H9 (cell line): ENCODE results near the gene TRPM2. TPM values are rescaled to one million over a fixed set of nuclear protein-coding genes. Genes with fewer than 3 reads are reported as not detected.

Source experiments
- DNase-seq: peaks from one replicate; pipeline ENCODE4 v3.0.0-alpha.2; 2017
- H2AFZ ChIP-seq: one replicate; pipeline ENCODE4 v1.6.1; 2013; ENCODE audit warnings: mild to moderate bottlenecking, low read length, control low read depth, moderate library complexity
- H2AK5ac ChIP-seq: 2 replicates; pipeline ENCODE4 v1.6.1; 2013; ENCODE audit warnings: low read length, control low read depth, mixed read lengths; ENCODE audit not compliant: insufficient read length
- H2BK120ac ChIP-seq: one replicate; pipeline ENCODE4 v1.6.1; 2013; ENCODE audit warnings: low read depth, mild to moderate bottlenecking, low read length, control low read depth, inconsistent platforms; ENCODE audit not compliant: poor library complexity, severe bottlenecking
- H2BK12ac ChIP-seq: 2 replicates; pipeline ENCODE4 v1.6.1; 2013; ENCODE audit warnings: low read length, control low read depth, mixed read lengths, low read depth; ENCODE audit not compliant: insufficient read length
- H2BK15ac ChIP-seq: 2 replicates; pipeline ENCODE4 v1.6.1; 2013; ENCODE audit warnings: low read depth, low read length, control low read depth
- H2BK20ac ChIP-seq: one replicate; pipeline ENCODE4 v1.6.1; 2013; ENCODE audit warnings: low read depth, mild to moderate bottlenecking, low read length, control low read depth, inconsistent platforms; ENCODE audit not compliant: poor library complexity, severe bottlenecking
- H2BK5ac ChIP-seq: 2 replicates; pipeline ENCODE4 v1.6.1; 2013; ENCODE audit warnings: low read length, control low read depth, mixed read lengths; ENCODE audit not compliant: insufficient read length
- H3K14ac ChIP-seq: 2 replicates; pipeline ENCODE4 v1.6.1; 2013; ENCODE audit warnings: low read length, control low read depth; ENCODE audit not compliant: insufficient read depth
- H3K18ac ChIP-seq: 2 replicates; pipeline ENCODE4 v1.6.1; 2013; ENCODE audit warnings: low read depth, mild to moderate bottlenecking, mixed read lengths, low read length, control low read depth; ENCODE audit not compliant: insufficient read length
- H3K23ac ChIP-seq: 2 replicates; pipeline ENCODE4 v1.6.1; 2013; ENCODE audit warnings: low read length, control low read depth, mixed read lengths, low read depth; ENCODE audit not compliant: insufficient read length
- H3K23me2 ChIP-seq: 2 replicates; pipeline ENCODE4 v1.6.1; 2013; ENCODE audit warnings: low read depth, mild to moderate bottlenecking, mixed read lengths, low read length, control low read depth; ENCODE audit not compliant: insufficient read length, poor library complexity, severe bottlenecking
- H3K27ac ChIP-seq: 2 replicates; pipeline ENCODE4 v1.5.1; 2013; ENCODE audit warnings: low read length, control low read depth, mixed read lengths, low read depth; ENCODE audit not compliant: insufficient read length
- H3K27me3 ChIP-seq: 2 replicates; pipeline ENCODE4 v1.6.1; 2013; ENCODE audit warnings: low read length, control low read depth, inconsistent platforms; ENCODE audit not compliant: insufficient read depth
- H3K4ac ChIP-seq: 2 replicates; pipeline ENCODE4 v1.6.1; 2013; ENCODE audit warnings: low read depth, mild to moderate bottlenecking, control low read depth, inconsistent platforms, low read length, moderate library complexity
- H3K4me1 ChIP-seq: 2 replicates; pipeline ENCODE4 v1.6.1; 2013; ENCODE audit warnings: low read length, control low read depth, inconsistent platforms; ENCODE audit not compliant: insufficient read depth
- H3K4me2 ChIP-seq: 2 replicates; pipeline ENCODE4 v1.6.1; 2013; ENCODE audit warnings: low read length, control low read depth, mixed read lengths; ENCODE audit not compliant: insufficient read length, insufficient read depth
- H3K56ac ChIP-seq: 2 replicates; pipeline ENCODE4 v1.6.1; 2013; ENCODE audit warnings: low read depth, mild to moderate bottlenecking, mixed read lengths, low read length, control low read depth; ENCODE audit not compliant: insufficient read length
- H3K79me1 ChIP-seq: 2 replicates; pipeline ENCODE4 v1.6.1; 2013; ENCODE audit warnings: low read depth, mild to moderate bottlenecking, moderate library complexity, low read length, control low read depth, inconsistent platforms; ENCODE audit not compliant: insufficient read depth, poor library complexity, severe bottlenecking
- H3K79me2 ChIP-seq: 2 replicates; pipeline ENCODE4 v1.6.1; 2013; ENCODE audit warnings: low read length, control low read depth, inconsistent platforms; ENCODE audit not compliant: insufficient read depth
- H3K9ac ChIP-seq: 2 replicates; pipeline ENCODE4 v1.6.1; 2013; ENCODE audit warnings: low read length, control low read depth, mixed read lengths; ENCODE audit not compliant: insufficient read length; ENCODE audit errors: extremely low read depth
- H3K9me3 ChIP-seq: one replicate; pipeline ENCODE4 v1.6.1; 2013; ENCODE audit warnings: low read depth, low read length, inconsistent platforms; ENCODE audit not compliant: control insufficient read depth
- H3T11ph ChIP-seq: one replicate; pipeline ENCODE4 v1.6.1; 2013; ENCODE audit warnings: mild to moderate bottlenecking, low read length, control low read depth, inconsistent platforms
- H4K20me1 ChIP-seq: one replicate; pipeline ENCODE4 v1.6.1; 2013; ENCODE audit not compliant: control insufficient read depth, insufficient read length, insufficient read depth
- H4K5ac ChIP-seq: 2 replicates; pipeline ENCODE4 v1.6.1; 2013; ENCODE audit warnings: low read depth, mild to moderate bottlenecking, mixed read lengths, low read length, control low read depth; ENCODE audit not compliant: insufficient read length
- H4K8ac ChIP-seq: replicated peaks from 2 replicates; pipeline ENCODE4 v1.6.1; 2013; ENCODE audit warnings: low read length, control low read depth, mixed read lengths, low read depth; ENCODE audit not compliant: insufficient read length
- H4K91ac ChIP-seq: 2 replicates; pipeline ENCODE4 v1.6.1; 2013; ENCODE audit warnings: low read depth, mild to moderate bottlenecking, moderate library complexity, mixed read lengths, low read length, control low read depth; ENCODE audit not compliant: insufficient read length
- H3K27ac Mint-ChIP-seq, 3 experiments: 2 replicates in 2 of 3; 3 replicates in 1 of 3; pipeline ENCODE4 v1.8.0; 2020 to 2021; ENCODE audit warnings: mixed read lengths in 3 of 3, mild to moderate bottlenecking in 1 of 3, moderate library complexity in 1 of 3
- H3K27me3 Mint-ChIP-seq: 2 replicates; pipeline ENCODE4 v1.8.0; 2021; ENCODE audit warnings: low read depth, mild to moderate bottlenecking, moderate library complexity, mixed read lengths
- H3K36me3 Mint-ChIP-seq, 3 experiments: 2 replicates in 2 of 3; 3 replicates in 1 of 3; pipeline ENCODE4 v1.8.0; 2020 to 2021; ENCODE audit warnings: low read depth in 3 of 3, mixed read lengths in 3 of 3; ENCODE audit not compliant: insufficient read depth in 1 of 3
- H3K4me1 Mint-ChIP-seq, 2 experiments: 2 replicates each; pipeline ENCODE4 v1.8.0; 2020; ENCODE audit warnings: mixed read lengths in 2 of 2
- H3K4me3 Mint-ChIP-seq, 2 experiments: 2 replicates in 1 of 2; 3 replicates in 1 of 2; pipeline ENCODE4 v1.8.0; 2020 to 2021; ENCODE audit warnings: mild to moderate bottlenecking in 2 of 2, mixed read lengths in 2 of 2, moderate library complexity in 1 of 2
- H3K9me3 Mint-ChIP-seq, 2 experiments: 2 replicates in 1 of 2; 3 replicates in 1 of 2; pipeline ENCODE4 v1.8.0; 2020; ENCODE audit warnings: mild to moderate bottlenecking in 2 of 2, mixed read lengths in 2 of 2, moderate library complexity in 1 of 2
- CTCF ChIP-seq: fragments of 200-600 bp; sonication (generic); conservative IDR thresholded peaks from 3 replicates; pipeline ENCODE4 v1.8.0; 2021; ENCODE audit warnings: antibody characterized with exemption, mild to moderate bottlenecking
- WGBS: extraction: QIAGEN DNeasy Blood & Tissue Kit; methylation state at CpG from one replicate; pipeline ENCODE4 v1.1.7; 2013; ENCODE audit warnings: missing lambda C conversion rate, low lambda C conversion rate, mixed read lengths; ENCODE audit not compliant: insufficient read length; ENCODE audit errors: extremely low coverage; 5-methylcytosine and 5-hydroxymethylcytosine counted together
- total RNA-seq: library from RNA; stranded (reverse); gene quantifications from 2 replicates; pipeline ENCODE4 v1.2.1, GENCODE V29; 2021

TRPM2 gene
- total RNA-seq, 1 experiment from 2014 or later = 0.68 TPM

GRCh38 chr21:44384968-44385367 is 31.5 kb downstream of the TRPM2 start:
- H2BK20ac ChIP-seq = no peak overlapping the region
- no peak overlapping the region for H3K4me2 ChIP-seq
- no peak overlapping the region for H2AK5ac ChIP-seq
- no peak for DNase-seq
- peaks cover 9 to 10% of the 10 kb centered on the region in 2 experiments for H3K4me1 Mint-ChIP-seq
- no peak overlapping the region for H4K91ac ChIP-seq
- H3K23ac ChIP-seq = no peak overlapping the region
- H4K8ac ChIP-seq = no peak overlapping the region
- H2AFZ ChIP-seq = no peak overlapping the region
- no peaks in the 10 kb centered on the region for H3K4me1 ChIP-seq
- H2BK120ac ChIP-seq = no peak overlapping the region
- no peak overlapping the region for H3K14ac ChIP-seq
- no peak overlapping the region for H2BK15ac ChIP-seq
- H3K79me1 ChIP-seq = no peaks in the 10 kb centered on the region
- no peaks in the 10 kb centered on the region for H4K20me1 ChIP-seq
- no peak overlapping the region for H3K27ac Mint-ChIP-seq
- peaks cover 28% of the 10 kb centered on the region for H3K27me3 Mint-ChIP-seq
- H3K18ac ChIP-seq = no peak overlapping the region
- H3K36me3 Mint-ChIP-seq = peaks cover 0 to 6% (median 0%) of the 10 kb centered on the region in 3 experiments; a peak in 2 of 7 replicates
- H3K4me3 Mint-ChIP-seq = no peak overlapping the region
- no peak overlapping the region for H4K5ac ChIP-seq
- H3K79me2 ChIP-seq = no peaks in the 10 kb centered on the region
- no peaks in the 10 kb centered on the region for H3K9me3 ChIP-seq
- H2BK5ac ChIP-seq = no peak overlapping the region
- peaks cover 32 to 44% of the 10 kb centered on the region in 2 experiments for H3K9me3 Mint-ChIP-seq
- H3K9ac ChIP-seq = no peak overlapping the region
- TF ChIP-seq CTCF = no peak
- H3K23me2 ChIP-seq = no peaks in the 10 kb centered on the region
- H3T11ph ChIP-seq = no peak overlapping the region
- no peaks in the 10 kb centered on the region for H3K27me3 ChIP-seq
- no CpG with 5 or more reads among the region's 2 CpGs for WGBS
- H2BK12ac ChIP-seq = no peak overlapping the region
- no peak overlapping the region for H3K4ac ChIP-seq
- no peak overlapping the region for H3K27ac ChIP-seq
- H3K56ac ChIP-seq = no peak overlapping the region
